Nephron progenitor cell (in vitro differentiated cells): ENCODE measurements around the gene RHOH.

Experiments
- DNase-seq: peaks from one replicate; pipeline ENCODE4 v3.0.0; 2021
- H3K27ac Mint-ChIP-seq: 2 replicates; pipeline ENCODE4 v1.8.0; 2021; ENCODE audit warnings: mild to moderate bottlenecking, moderate library complexity, mixed read lengths
- H3K27me3 Mint-ChIP-seq: 2 replicates; pipeline ENCODE4 v1.8.0; 2021; ENCODE audit warnings: mild to moderate bottlenecking, low read depth, mixed read lengths; ENCODE audit not compliant: poor library complexity
- H3K36me3 Mint-ChIP-seq: 2 replicates; pipeline ENCODE4 v1.8.0; 2021; ENCODE audit warnings: low read depth, mixed read lengths
- H3K4me1 Mint-ChIP-seq: 2 replicates; pipeline ENCODE4 v1.8.0; 2021; ENCODE audit warnings: mixed read lengths
- H3K4me3 Mint-ChIP-seq: 2 replicates; pipeline ENCODE4 v1.8.0; 2021; ENCODE audit warnings: mild to moderate bottlenecking, moderate library complexity, mixed read lengths
- H3K9me3 Mint-ChIP-seq: 2 replicates; pipeline ENCODE4 v1.8.0; 2021; ENCODE audit warnings: mild to moderate bottlenecking, moderate library complexity, mixed read lengths
- TF ChIP-seq, protein P1 (sequence below): fragments of 200-600 bp; sonication (generic); IDR thresholded peaks from 2 replicates; pipeline ENCODE4 v1.5.0; 2021; ENCODE audit warnings: antibody characterized with exemption

Gene RHOH

DNA sequence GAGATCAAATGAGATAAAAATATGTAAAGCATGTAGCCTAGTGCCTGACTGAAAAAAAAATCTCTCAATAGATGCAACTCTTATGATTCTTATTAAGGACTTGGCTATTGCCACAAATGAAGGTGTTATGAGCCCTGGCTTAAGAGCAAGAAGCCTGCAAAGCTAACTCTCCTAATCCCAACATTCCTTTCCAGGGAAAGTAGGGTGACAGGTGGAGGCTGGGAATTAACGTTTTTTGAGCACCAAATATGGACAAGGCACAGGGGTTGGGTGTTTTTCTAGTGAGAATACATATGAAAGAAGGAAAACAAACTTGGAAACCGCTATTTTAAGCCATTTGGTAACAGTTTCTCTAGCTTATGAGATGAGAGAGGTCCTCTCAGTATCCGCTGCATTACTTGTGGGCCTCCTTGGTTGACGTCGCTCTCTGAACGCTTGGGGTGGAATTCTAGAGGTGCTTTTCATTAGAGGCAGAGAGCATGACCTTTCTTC, 2.4 kb downstream of the RHOH start:
- no peak for DNase-seq
- H3K4me3 Mint-ChIP-seq: peak overlapping the region; percentile 77
- H3K9me3 Mint-ChIP-seq: no peaks in the 10 kb centered on the region
- TF ChIP-seq, protein P1, sequence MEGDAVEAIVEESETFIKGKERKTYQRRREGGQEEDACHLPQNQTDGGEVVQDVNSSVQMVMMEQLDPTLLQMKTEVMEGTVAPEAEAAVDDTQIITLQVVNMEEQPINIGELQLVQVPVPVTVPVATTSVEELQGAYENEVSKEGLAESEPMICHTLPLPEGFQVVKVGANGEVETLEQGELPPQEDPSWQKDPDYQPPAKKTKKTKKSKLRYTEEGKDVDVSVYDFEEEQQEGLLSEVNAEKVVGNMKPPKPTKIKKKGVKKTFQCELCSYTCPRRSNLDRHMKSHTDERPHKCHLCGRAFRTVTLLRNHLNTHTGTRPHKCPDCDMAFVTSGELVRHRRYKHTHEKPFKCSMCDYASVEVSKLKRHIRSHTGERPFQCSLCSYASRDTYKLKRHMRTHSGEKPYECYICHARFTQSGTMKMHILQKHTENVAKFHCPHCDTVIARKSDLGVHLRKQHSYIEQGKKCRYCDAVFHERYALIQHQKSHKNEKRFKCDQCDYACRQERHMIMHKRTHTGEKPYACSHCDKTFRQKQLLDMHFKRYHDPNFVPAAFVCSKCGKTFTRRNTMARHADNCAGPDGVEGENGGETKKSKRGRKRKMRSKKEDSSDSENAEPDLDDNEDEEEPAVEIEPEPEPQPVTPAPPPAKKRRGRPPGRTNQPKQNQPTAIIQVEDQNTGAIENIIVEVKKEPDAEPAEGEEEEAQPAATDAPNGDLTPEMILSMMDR: no peak
- no peaks in the 10 kb centered on the region for H3K36me3 Mint-ChIP-seq
- no peak overlapping the region for H3K27ac Mint-ChIP-seq
- H3K4me1 Mint-ChIP-seq: peaks cover 62% of the 10 kb centered on the region
- no peaks in the 10 kb centered on the region for H3K27me3 Mint-ChIP-seq

DNA sequence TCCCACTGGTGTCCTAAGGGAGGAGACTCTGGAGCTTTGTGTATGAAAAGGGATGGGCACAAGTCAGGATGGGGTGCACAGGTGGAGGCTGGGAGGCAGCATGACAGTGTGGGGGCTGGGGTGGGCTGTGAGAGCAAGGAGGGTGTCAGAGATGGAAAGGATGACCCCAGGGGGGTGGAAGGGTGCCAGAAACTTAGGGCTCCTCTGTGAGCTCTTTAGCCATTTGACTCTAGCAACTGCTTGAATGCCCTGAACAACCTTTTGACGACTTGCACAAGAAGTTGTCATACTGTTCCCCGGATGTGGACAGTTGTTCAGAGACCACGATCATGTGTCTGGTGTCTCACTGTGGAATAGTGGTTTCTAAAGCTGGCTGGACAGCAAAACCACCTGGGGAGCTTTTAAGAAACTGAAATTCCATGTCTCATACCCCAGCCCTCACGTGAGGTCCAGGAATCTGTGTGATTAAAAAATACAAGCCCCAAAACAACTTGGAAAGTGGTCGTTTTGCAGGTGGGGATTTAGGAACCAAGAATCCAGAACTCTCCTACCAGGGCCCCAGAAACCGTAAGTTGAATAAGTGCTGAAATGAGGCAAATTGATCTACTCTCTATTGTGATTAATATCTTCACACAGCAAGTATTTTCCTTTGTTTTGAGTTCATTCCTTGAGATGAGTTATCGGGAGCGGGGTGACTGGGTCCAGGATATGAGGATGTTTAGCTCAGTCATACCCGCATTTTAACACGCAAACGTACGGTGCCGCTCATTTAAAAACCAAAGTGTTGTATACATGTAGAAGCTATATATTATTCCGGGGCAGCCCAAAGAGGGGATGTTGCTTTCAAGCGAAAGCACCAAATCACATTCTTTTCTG, 3.4 kb downstream of the RHOH start:
- TF ChIP-seq, protein P1: no peak
- DNase-seq: no peak
- Mint-ChIP-seq H3K4me1 (peaks cover 56% of the 10 kb centered on the region), H3K9me3 (no peaks in the 10 kb centered on the region), H3K27me3 (no peaks in the 10 kb centered on the region), H3K4me3 (no peak overlapping the region), H3K36me3 (no peaks in the 10 kb centered on the region), H3K27ac (no peak overlapping the region)

DNA sequence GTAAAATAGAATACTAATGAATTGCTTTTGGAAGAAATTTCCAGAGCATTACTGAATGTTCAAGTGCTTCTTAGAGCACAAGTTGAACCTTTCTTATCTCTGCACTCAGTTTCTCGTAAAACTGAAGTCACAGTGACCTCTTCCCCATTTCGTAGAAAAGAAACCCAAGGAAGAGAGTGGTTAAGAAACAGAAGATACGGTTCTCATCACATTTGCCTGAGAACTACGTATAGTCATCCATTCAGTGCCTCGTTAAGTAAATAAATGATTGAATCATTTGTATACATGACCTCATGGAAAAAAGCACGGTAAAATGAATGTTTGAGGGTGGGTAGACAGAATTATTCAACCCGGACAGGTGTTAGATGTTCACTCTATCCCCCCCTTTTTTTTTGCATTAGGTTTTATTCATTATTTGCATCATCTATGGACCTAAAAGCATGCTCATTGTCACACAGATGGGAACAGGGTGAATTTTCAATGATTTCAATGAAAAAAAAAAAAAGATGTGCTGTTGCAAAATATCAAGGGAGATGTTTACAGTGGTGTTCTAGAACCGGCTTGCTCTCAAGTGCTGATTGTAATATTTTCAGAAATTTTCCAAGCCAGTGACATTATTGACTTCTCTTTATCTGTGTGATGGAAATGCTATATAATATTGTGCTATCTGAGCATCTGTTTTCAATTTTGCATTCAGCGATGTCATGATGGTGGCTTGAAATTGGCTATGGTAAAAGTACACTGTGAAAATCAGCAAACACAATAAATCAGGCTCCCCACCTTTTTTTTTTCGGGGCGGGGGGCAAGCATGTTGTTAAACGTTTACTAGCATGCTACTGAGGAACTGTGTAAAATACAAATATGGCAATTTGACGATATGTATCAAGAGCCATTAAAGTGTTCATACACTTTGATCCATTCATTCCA, 4.3 kb downstream of the RHOH start:
- H3K9me3 Mint-ChIP-seq: no peaks in the 10 kb centered on the region
- TF ChIP-seq, protein P1: no peak
- peaks cover 55% of the 10 kb centered on the region for H3K4me1 Mint-ChIP-seq
- H3K36me3 Mint-ChIP-seq: no peaks in the 10 kb centered on the region
- H3K27me3 Mint-ChIP-seq: peaks cover 2% of the 10 kb centered on the region
- H3K27ac Mint-ChIP-seq: no peak overlapping the region
- no peak overlapping the region for H3K4me3 Mint-ChIP-seq
- DNase-seq: no peak

DNA sequence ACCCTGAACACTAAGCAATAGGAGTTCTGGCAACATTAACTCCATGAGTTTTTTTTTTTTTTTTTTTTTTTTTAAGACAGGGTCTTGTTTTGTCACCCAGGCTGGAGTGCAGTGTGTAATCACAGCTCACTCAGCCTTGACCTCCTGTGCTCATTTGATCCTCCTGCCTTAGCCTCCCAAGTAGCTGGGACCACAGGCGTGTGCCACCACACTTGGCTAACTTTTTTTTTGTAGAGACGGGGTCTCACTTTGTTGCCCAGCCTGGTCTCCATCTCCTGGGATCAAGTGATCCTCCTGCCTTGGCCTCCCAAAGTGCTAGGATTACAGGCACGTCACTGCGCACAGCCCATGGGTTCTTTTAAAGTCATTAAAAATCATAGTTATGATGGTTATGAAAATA, 5.1 kb downstream of the RHOH start:
- TF ChIP-seq, protein P1: no peak
- Mint-ChIP-seq H3K4me3 (no peak overlapping the region), H3K36me3 (no peaks in the 10 kb centered on the region), H3K27ac (no peak overlapping the region), H3K27me3 (peaks cover 2% of the 10 kb centered on the region), H3K4me1 (peaks cover 52% of the 10 kb centered on the region), H3K9me3 (no peaks in the 10 kb centered on the region)
- no peak for DNase-seq

DNA sequence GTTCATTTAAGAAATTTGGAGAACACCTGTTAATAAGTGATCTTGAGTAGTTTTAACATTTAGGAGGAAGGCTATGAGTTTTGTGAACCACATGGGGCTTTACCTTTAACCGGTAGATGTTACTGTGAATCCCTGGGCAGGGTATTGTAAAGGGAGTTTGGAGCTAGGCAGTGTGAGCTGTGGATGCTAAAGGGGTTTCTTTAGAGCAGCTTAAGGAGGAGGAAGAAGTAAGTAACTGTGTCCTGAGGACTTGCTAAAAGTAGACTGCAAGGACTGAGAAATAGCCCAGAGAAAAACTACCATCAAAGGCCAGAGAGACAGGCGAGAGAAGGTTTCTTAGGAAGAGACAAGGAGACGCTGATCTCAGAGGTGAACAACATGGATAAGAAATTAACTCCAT, 5.6 kb downstream of the RHOH start:
- TF ChIP-seq, protein P1: no peak
- no peak for DNase-seq
- Mint-ChIP-seq H3K4me1 (peaks cover 48% of the 10 kb centered on the region), H3K27me3 (peaks cover 2% of the 10 kb centered on the region), H3K9me3 (no peaks in the 10 kb centered on the region), H3K36me3 (no peaks in the 10 kb centered on the region), H3K4me3 (no peak overlapping the region), H3K27ac (no peak overlapping the region)
